ENCODE data around the gene MGP. TPM values are rescaled to one million over a fixed set of nuclear protein-coding genes. Genes with fewer than 3 reads are reported as not detected.

Gene MGP
- polyA plus RNA-seq, 3 donors: not detected

- Histone ChIP-seq H2AFZ (ENCODE audit: insufficient read depth, low read depth, low read length, poor library complexity, severe bottlenecking) (no peak overlapping the region), H3K27ac (ENCODE audit: low read depth in 1 of 2, low read length in 2 of 2) (no peak overlapping the region)
- H3K9me3 Mint-ChIP-seq: peaks cover 0 to 3% (median 0%) of the 10 kb centered on the region in 7 donors
Measured at GRCh38 chr12:14841761-14842160, 43.9 kb downstream of the MGP start.

GRCh38 chr12:14840616-14841015 lies 45.0 kb downstream of the MGP start:
- Histone ChIP-seq H3K4me3 (replicated peaks in 1 of 3; ENCODE audit: low read depth in 2 of 3, low read length in 3 of 3) (no peak overlapping the region), H4K20me1 (ENCODE audit: insufficient read depth, low read length) (no peaks in the 10 kb centered on the region), H3K9me3 (replicated peaks in 1 of 2; ENCODE audit: control insufficient read depth in 1 of 2, insufficient read depth in 1 of 2, low read length in 2 of 2) (no peaks in the 10 kb centered on the region), H3K36me3 (replicated peaks in 1 of 2; ENCODE audit: control insufficient read depth in 1 of 2, insufficient read depth in 2 of 2, low read length in 2 of 2) (no peaks in the 10 kb centered on the region), H3K27ac (ENCODE audit: low read depth in 1 of 2, low read length in 2 of 2) (no peak overlapping the region), H3K4me2 (replicated peaks; ENCODE audit: extremely low read depth, low read length, poor library complexity, severe bottlenecking) (no peak overlapping the region), H2AFZ (ENCODE audit: insufficient read depth, low read depth, low read length, poor library complexity, severe bottlenecking) (no peak overlapping the region), H3K27me3 (ENCODE audit: control insufficient read depth in 2 of 2, insufficient read depth in 2 of 2, low read length in 2 of 2) (no peaks in the 10 kb centered on the region), H3K79me2 (ENCODE audit: insufficient read depth, low read length) (no peaks in the 10 kb centered on the region), H3K4me1 (ENCODE audit: control insufficient read depth in 1 of 2, insufficient read depth in 2 of 2, low read length in 2 of 2) (no peaks in the 10 kb centered on the region), H3K9ac (ENCODE audit: insufficient read depth, low read length, poor library complexity, severe bottlenecking) (no peak overlapping the region)
- TF ChIP-seq CTCF (IDR thresholded peaks at IDR 0.05): no peak
- Mint-ChIP-seq H3K4me3 (no peak overlapping the region), H3K27me3 (ENCODE audit: low read depth in 3 of 3) (peaks cover 0 to 2% (median 2%) of the 10 kb centered on the region in 3 donors), H3K9me3 (peaks cover 0 to 3% (median 0%) of the 10 kb centered on the region in 7 donors), H3K27ac (no peak overlapping the region), H3K36me3 (no peaks in the 10 kb centered on the region), H3K4me1 (no peaks in the 10 kb centered on the region)
- intact Hi-C loops (cut with micrococcal nuclease): loop anchor here in 1 of 2 donors (10.0 kb wide), 1 partner anchor 94 kb away; the partner anchor contains the start of gene ERP27
- no peak for DNase-seq
- WGBS (ENCODE audit: insufficient coverage): 100% methylated on average over 1 of the region's 4 CpGs

More at GRCh38 chr12:14841761-14842160, 43.9 kb downstream of the MGP start:
- no peak for TF ChIP-seq CTCF (IDR thresholded peaks at IDR 0.05)
- no peaks in the 10 kb centered on the region for H3K4me1 ChIP-seq (ENCODE audit: control insufficient read depth in 1 of 2, insufficient read depth in 2 of 2, low read length in 2 of 2)
- H3K27me3 Mint-ChIP-seq (ENCODE audit: low read depth in 3 of 3): peaks cover 0 to 2% (median 2%) of the 10 kb centered on the region in 3 donors
- 84% methylated on average over 2 of the region's 3 CpGs for WGBS (ENCODE audit: insufficient coverage)
- intact Hi-C loops (cut with micrococcal nuclease): loop anchor here in 1 of 2 donors (10.0 kb wide), 1 partner anchor 93 kb away; the partner anchor contains the start of gene ERP27
- H3K4me3 Mint-ChIP-seq: no peak overlapping the region
- no peak for DNase-seq
- peaks cover 2% of the 10 kb centered on the region for H3K4me1 Mint-ChIP-seq
- no peaks in the 10 kb centered on the region for H3K79me2 ChIP-seq (ENCODE audit: insufficient read depth, low read length)
- no peak overlapping the region for H3K4me3 ChIP-seq (replicated peaks in 1 of 3; ENCODE audit: low read depth in 2 of 3, low read length in 3 of 3)
- no peak overlapping the region for H3K9ac ChIP-seq (ENCODE audit: insufficient read depth, low read length, poor library complexity, severe bottlenecking)
- H3K9me3 ChIP-seq (replicated peaks in 1 of 2; ENCODE audit: control insufficient read depth in 1 of 2, insufficient read depth in 1 of 2, low read length in 2 of 2): no peaks in the 10 kb centered on the region
- no peaks in the 10 kb centered on the region for H3K36me3 Mint-ChIP-seq
- H3K27me3 ChIP-seq (ENCODE audit: control insufficient read depth in 2 of 2, insufficient read depth in 2 of 2, low read length in 2 of 2): no peaks in the 10 kb centered on the region
- no peak overlapping the region for H3K27ac Mint-ChIP-seq
- no peak overlapping the region for H3K4me2 ChIP-seq (replicated peaks; ENCODE audit: extremely low read depth, low read length, poor library complexity, severe bottlenecking)
- H4K20me1 ChIP-seq (ENCODE audit: insufficient read depth, low read length): no peaks in the 10 kb centered on the region
- H3K36me3 ChIP-seq (replicated peaks in 1 of 2; ENCODE audit: control insufficient read depth in 1 of 2, insufficient read depth in 2 of 2, low read length in 2 of 2): no peaks in the 10 kb centered on the region

Data from CD14-positive monocyte (primary cell).